DND-41 (cell line): ENCODE results near the gene PSMB10.

Source experiments
- CTCF ChIP-seq: IDR thresholded peaks from 2 replicates; pipeline ENCODE4 v1.5.1; 2012; ENCODE audit warnings: borderline replicate concordance, low read length, moderate library complexity, mild to moderate bottlenecking; ENCODE audit not compliant: poor library complexity, severe bottlenecking; ENCODE audit errors: extremely low read depth
- EZH2 ChIP-seq: IDR thresholded peaks from 3 replicates; pipeline ENCODE4 v1.6.1; 2012; ENCODE audit warnings: borderline replicate concordance, low read depth, mild to moderate bottlenecking, moderate library complexity, low read length, inconsistent platforms; ENCODE audit not compliant: severe bottlenecking

DNA sequence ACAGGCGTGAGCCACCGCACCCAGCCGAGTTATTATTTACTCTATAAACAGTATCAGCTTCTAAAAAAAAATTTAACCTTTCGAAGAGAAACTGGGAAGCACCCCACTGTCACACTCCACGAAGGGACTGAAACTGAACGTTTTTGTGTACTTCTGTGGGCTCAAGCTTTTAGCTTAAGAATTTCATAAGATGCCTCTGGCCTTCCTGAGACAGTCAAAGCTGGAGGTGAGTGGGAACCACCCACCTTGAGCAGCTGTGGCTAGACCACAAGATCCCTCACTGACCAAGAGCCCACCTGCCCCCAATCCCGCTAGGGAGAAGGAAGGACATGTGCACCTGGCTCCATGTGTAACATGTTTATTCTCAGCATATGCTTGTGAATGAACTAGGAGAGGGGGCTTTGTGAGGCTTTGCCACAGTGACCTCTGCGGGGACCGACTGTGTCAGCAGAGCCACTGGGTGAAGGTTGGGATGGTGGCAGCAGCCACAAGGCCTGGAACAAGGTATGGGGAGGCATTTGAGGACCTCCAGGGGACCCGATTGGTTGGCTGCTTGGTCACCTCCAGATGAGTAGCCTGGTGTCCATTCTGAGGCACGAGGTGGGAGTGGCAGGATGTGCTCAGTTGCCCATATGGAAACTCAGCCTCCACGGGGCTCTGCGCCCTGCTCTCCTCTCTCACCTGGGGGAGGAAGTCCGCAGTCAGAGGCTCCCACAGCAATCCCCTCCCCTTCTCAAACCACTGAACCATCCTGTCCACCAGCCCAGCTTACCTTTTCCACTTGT lies 38.9 kb upstream of the PSMB10 start:
- TF ChIP-seq CTCF (no peak), EZH2 (no peak)
